Renal cortical epithelial cell (primary cell): ENCODE measurements around the gene TRAPPC4. TPM values are rescaled to one million over a fixed set of nuclear protein-coding genes. Genes with fewer than 3 reads are reported as not detected.
A peak's percentile ranks its signal among the peaks of the same experiment; 100 is the strongest.

ENCODE experiments used
- DNase-seq: peaks from one replicate; pipeline ENCODE4 v3.0.0-alpha.2; 2011; ENCODE audit warnings: low read depth
- total RNA-seq: library from RNA; depleted of rRNA; stranded (reverse); fragments of >200 nt; gene quantifications from 2 replicates; pipeline ENCODE4 v1.2.3, GENCODE V29; 2014

TRAPPC4 gene
- total RNA-seq, 1 donor from 2014 or later = 103 TPM

DNA sequence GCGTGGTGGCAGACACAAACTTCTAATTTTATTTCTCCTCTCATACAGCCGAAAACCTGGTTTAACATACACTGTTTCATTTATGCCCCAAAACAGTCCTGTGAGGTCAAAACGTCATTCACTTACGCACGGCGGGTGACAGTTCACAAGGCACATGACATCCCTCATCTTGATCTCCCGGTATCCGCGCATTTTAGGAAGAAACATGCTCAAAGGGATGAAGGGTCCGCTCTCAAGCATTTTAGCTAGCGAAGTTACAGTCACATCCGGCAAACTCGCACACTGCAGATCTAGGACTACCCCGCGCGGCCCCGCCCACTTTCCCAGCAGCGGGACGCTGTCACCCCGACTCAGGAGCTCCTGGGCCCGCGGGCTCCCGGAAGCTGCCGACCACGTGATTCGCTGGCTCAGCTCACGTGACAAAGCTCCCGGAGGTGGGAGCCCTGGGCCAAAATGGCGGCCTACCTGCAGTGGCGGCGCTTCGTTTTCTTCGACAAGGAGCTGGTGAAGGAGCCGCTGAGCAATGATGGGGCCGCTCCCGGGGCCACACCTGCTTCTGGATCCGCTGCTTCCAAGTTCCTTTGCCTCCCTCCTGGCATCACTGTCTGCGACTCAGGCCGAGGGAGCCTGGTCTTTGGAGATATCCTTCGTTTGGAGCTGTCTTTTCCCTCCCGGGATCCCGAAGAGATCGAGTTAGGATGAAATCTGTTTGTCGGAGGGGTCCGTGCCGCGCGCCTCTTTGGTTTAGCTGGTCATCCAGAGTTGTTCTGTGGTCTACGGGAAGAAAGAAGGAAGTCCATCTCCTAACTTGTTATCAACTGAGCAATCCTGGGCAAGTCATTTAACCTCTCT lies 49.0 kb downstream of the TRAPPC4 start, which contains the start of gene VPS11:
Gene VPS11 (plus strand): TSS at position 448 of the 852 bp plus-strand sequence. CDS start 6 bp downstream, at position 454.
- DNase-seq = peak; percentile 87

Other genes starting within 250 kb of the TRAPPC4 start
- gene DDX6, start 227.6 kb upstream of the TRAPPC4 start, total RNA-seq = 127 and 258 TPM in 2 replicates
- not detected in 2 replicates for gene CXCR5, start 134.9 kb upstream of the TRAPPC4 start, total RNA-seq
- gene BCL9L, start 92.8 kb upstream of the TRAPPC4 start, total RNA-seq = 22.6 and 44.8 TPM in 2 replicates
- 0.10 TPM in 1 of 2 replicates, not detected in the other for gene UPK2, start 62.5 kb upstream of the TRAPPC4 start, total RNA-seq
- gene FOXR1, start 47.0 kb upstream of the TRAPPC4 start, total RNA-seq = not detected in 2 replicates
- 9.0 and 23.3 TPM in 2 replicates for gene CENATAC, start 20.6 kb upstream of the TRAPPC4 start, total RNA-seq
- gene RPS25, start 423 bp upstream of the TRAPPC4 start, total RNA-seq = 998 and 1,564 TPM in 2 replicates
- 26.4 and 32.6 TPM in 2 replicates for gene SLC37A4, start 12.1 kb downstream of the TRAPPC4 start, total RNA-seq
- 172 and 223 TPM in 2 replicates for gene HYOU1, start 38.4 kb downstream of the TRAPPC4 start, total RNA-seq
- gene VPS11, start 49.1 kb downstream of the TRAPPC4 start, total RNA-seq = 15.8 and 29.3 TPM in 2 replicates
- 12.0 and 24.0 TPM in 2 replicates for gene HMBS, start 66.1 kb downstream of the TRAPPC4 start, total RNA-seq
- 22.1 and 42.9 TPM in 2 replicates for gene DPAGT1, start 83.1 kb downstream of the TRAPPC4 start, total RNA-seq
- gene C2CD2L, start 88.6 kb downstream of the TRAPPC4 start, total RNA-seq = 3.3 and 4.1 TPM in 2 replicates
- 11.5 and 20.8 TPM in 2 replicates for gene HINFP, start 102.8 kb downstream of the TRAPPC4 start, total RNA-seq
- gene ABCG4, start 130.3 kb downstream of the TRAPPC4 start, total RNA-seq = 0.15 TPM in 1 of 2 replicates, not detected in the other
- gene NLRX1, start 150.0 kb downstream of the TRAPPC4 start, total RNA-seq = 24.7 and 34.2 TPM in 2 replicates
- gene NHERF4, start 166.7 kb downstream of the TRAPPC4 start, total RNA-seq = 0.30 TPM in 1 of 2 replicates, not detected in the other
- gene CBL, start 187.6 kb downstream of the TRAPPC4 start, total RNA-seq = 9.0 and 22.8 TPM in 2 replicates